CD4-positive, alpha-beta T cell treated with Interleukin-15 for 1 hour (primary cell): ENCODE results near the gene LRMDA.

Source experiments
- DNase-seq: peaks from one replicate; pipeline ENCODE4 v3.0.0-alpha.2; 2020

The LRMDA gene

GRCh38 chr10:75682649-75683557, 251.5 kb downstream of the LRMDA start:
- DNase-seq: no peak

- no peak for DNase-seq
Observed at GRCh38 chr10:75685187-75685586, 253.8 kb downstream of the LRMDA start.

- no peak for DNase-seq
Observed at GRCh38 chr10:75688506-75689300, 257.3 kb downstream of the LRMDA start.

DNA sequence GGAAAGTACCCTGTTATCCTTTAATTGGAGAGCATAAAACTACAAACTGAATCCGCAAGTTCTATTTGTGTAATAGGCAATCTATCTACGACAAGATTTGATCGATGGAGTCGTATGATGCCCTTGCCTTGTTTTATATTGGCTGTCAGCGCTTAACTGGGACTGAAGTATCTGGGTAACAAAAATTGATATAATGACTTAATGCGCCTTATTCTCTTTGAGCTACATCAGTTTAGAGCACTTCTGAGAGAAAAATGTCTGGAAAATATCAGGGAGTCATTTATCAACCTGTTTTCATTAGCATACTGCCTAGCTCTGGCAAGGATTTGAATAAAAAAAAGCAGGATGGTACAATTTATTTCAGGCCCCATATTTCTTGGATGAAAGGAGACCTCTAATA, 262.1 kb downstream of the LRMDA start:
- no peak for DNase-seq

DNA sequence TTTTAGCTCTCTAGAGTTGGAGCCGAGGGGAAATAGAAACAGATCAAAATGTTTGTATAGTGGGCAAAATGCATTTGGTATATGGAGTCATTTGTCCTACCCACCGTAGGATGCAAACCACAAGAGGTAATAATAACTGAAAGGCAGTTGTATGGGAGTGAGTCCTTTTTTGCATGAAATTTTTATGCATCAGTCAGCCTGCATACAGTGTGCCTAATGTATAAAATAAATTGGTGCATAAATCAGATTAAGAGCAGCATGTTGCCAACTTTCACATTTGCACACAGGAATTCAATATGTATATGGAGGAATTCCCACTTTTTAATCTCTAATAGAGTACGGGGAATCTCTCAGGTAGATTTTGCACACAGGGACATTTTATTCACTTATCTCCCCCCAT, 262.8 kb downstream of the LRMDA start:
- DNase-seq: no peak

GRCh38 chr10:75694790-75695189, 263.4 kb downstream of the LRMDA start:
- no peak for DNase-seq

DNA sequence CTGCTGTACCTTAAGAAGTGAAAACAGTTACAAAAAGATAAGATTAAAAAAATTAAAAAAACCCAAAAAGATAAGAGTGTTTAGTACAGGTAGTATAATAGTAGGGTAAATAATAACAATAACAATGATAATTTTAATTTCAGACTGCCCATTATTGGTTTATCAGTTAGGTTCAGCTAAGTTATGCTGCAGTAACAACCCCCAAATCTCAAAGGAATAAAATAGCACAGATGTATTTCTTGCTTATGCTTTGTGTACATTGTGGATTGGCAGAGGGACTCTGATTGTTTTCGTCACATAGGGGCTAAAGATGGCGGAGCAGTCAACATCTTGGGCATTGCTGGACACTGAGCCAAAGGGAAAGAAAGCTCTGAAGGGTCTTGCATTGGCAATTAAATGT, 264.6 kb downstream of the LRMDA start:
- DNase-seq: no peak

DNA sequence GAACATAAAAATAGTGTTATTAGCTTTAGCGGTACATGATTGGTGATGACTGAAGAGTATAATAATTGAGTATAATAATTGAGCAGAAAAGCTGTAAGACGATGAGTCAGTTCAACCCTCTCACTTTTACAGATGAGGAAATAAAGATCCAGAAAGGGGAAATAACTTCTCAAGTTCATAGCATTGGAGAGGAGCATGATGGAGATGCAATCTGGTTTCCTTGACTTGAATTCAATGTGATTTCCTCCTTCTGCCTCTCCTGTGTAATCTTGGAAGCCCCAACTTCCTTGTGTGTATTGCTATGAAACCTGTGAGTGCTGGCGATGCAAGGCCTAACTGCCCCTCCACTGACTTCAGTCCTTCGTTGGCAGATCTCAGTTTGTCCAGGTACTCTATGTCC, 265.1 kb downstream of the LRMDA start:
- DNase-seq: no peak

DNA sequence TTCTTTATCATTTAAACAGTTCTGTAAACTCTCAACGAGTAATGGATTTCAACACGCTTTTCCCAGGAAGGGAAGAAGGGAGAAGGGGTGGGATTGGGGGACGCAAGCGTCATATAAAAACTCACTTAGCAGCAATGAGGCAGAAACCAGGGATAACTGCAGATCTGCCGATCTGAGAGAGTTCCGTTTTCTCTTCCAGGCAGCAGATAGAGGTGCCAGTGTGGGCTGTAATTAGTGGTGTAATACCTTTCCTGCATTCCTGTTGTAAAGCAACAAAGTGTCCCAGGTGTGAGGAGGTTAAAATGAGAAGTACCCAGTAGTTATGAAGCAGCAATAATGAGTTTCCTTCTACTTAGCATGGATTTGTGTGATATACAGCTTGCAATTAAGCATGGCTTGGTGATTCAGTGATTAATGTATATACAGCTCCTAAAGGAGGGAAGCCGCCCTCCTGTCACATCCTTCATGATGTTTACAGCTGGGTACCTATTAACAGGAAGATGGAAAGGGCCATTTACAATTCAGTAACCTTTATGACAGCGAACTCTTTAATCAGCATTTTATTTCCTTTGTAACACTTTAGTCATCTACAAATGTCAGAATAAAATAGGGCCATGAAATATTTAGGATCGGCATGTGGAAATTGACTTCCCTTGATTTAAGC, 271.9 kb downstream of the LRMDA start:
- no peak for DNase-seq

DNA sequence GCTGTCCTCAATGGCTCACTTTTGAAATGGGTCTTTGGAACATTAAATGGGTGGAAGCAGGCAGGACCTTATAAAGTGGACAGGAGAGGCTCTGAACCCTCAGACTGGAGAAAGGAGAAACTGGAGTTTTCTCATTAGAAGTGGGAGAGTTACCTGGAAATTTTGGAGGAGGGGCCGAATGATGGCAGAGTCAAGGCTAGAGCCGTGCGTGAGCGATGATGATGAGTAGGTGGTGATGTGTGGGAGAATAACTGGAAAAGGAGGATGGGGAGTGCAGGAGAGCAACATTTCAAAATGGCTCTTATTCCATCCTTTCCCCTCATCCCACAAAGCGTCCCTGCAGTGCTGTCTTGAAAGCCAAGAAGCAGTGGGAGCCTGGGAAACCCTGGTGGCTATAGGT, 274.0 kb downstream of the LRMDA start:
- DNase-seq: no peak

DNA sequence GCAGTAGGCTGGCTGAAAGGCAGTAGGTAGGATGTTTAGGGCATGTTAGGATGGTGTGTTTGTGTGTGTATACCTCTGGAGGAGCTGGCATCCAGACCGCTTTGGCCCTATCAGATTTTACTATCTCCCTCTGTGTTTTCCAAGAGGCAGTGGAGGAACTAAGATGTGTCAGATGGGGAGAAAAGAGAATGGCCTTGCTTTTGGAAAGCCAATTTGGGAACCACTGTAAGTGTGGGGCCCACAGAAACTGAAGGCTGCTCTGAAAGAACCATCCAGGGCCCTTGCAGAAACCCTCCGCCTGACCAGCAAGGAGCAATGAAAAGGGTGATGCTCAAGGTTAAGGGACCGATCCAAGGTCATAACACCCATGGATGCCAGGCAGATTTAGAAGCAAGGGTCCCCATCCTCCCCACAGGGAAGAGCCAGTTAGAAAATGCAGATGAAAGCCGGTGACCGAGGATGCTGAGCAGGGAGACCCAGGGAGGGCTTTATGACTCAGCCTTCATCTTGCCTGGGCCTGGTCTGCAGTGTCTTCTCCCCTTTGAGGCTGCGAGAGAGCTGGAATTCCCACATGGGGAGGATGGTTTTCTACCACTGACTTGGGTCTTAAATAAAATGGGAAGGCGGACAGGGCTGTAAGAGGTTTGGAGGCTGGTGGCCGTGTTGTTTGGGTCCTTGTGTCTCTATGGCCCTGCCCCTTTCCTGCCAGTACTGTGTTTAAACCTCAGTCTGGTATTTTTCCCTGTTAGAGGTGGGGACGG, 275.8 kb downstream of the LRMDA start:
- DNase-seq: no peak

DNA sequence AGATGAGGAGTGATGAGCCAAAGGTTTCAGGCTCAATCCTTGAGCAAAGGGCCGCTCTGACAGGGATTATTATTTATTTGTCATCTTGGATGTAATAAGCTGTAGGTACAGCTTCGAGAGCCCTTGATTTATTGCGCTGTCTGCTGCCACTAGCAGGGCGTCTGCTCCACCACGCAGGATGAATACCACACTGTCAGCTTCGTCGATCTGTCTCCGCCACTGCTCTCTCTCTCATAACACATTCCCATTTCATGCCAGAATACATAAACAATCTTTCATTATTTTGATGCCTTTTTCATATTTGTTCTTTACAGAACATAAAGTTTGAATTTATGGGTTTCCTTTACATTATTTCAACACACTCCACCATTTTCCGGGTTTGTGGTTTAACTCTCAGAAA, 276.6 kb downstream of the LRMDA start:
- DNase-seq: no peak

- no peak for DNase-seq
Observed at GRCh38 chr10:75709245-75709644, 277.8 kb downstream of the LRMDA start.

DNA sequence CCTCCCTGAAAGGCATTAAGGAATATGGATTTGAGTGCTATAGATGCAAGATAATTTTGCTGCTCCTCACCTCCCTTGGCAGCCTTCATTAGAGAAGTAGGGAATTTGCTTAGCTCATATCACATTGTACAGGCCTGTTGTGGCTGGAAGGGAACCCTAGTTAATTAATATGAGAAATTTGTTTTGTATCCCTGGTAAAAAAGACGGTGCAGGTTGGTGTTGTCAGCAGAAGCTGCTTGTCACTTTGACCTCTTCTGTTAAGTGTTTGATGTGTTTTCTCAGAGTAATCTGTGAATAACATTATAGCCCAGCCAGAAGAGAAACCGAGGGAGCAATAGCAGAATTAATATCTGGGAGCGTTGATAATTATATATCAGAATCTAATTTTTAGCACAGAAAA, 278.4 kb downstream of the LRMDA start:
- no peak for DNase-seq

- DNase-seq: no peak
Observed at GRCh38 chr10:75712242-75712880, 280.9 kb downstream of the LRMDA start.

GRCh38 chr10:75716506-75716905, 285.1 kb downstream of the LRMDA start:
- no peak for DNase-seq

DNA sequence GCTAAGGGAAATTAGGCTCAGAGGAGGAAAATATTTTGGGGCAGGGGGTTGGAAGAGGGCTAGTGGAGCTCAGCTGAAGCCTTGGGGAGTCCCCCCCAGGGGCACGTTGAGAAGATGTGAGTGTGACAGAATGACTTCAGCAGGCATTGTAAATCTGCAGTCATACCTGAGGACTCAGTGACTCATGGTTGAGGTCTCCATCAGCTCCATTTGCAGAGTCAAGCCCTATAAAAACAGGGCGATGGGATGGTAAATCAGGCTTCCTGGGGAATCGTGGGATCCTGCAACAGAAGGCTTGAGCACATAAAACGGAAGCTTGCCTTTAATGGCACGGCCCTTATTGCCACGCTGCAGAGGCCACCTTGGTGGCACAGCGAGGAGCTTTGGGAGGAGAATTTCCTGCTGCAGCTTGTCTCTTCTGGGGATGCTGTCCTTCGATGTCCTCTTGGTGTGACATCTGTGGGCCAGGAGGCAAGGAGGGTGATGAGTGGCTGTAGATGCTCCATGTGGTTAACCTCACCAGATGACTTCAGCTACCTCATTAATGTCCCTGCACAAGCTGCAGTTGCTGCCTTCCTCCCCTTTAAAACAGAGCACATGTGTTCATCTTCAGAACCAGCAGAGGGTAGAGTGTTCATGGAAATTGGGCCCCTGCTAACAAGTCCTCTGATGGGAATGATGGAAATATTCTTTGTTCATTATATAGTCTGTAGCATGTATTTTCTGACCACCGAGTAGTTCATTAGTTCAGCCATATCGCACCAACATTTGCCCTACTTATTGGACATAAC, 285.9 kb downstream of the LRMDA start:
- DNase-seq: no peak

- DNase-seq: no peak
Observed at GRCh38 chr10:75718991-75719390, 287.6 kb downstream of the LRMDA start.

DNA sequence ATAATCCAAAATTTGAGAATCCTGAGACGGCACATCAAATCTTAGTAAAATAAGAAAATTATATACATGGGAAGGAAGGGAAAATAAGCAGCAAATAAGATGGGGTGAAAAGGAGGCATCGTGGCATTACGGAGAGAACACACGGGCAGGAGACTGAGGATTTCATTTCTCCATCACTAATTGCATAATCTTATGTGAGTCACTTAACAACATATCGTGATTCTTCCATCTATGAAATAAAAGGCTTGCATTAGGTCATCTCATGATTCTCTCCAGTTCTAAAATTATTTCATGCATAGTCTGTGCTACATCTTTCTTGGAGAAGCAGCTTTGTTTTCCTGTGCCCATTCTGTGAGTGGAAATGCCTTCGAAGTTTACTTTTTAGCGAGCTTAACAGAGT, 288.7 kb downstream of the LRMDA start:
- DNase-seq: no peak

GRCh38 chr10:75722020-75722419, 290.6 kb downstream of the LRMDA start:
- no peak for DNase-seq

DNA sequence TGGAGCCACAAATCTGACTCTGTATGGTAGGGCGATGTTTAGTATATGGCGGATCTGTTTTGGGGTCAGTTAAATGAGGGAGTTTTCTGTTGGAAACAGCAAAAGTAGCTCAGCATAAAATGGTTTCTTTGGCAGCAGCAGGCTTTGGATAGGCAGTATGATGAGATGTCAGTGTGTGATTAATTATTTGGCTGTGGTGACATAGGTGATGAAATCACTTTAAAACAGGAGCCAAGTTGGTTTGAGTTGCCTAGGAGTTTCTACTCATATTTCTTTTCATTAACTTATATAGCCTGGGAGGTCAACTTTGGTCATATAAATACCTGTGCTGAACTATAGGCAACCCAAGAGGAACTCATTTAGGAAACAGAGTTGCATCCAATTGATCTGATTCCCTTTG, 291.2 kb downstream of the LRMDA start:
- no peak for DNase-seq
